ENCODE data around the gene GCN1.

- TF ChIP-seq, protein P1, sequence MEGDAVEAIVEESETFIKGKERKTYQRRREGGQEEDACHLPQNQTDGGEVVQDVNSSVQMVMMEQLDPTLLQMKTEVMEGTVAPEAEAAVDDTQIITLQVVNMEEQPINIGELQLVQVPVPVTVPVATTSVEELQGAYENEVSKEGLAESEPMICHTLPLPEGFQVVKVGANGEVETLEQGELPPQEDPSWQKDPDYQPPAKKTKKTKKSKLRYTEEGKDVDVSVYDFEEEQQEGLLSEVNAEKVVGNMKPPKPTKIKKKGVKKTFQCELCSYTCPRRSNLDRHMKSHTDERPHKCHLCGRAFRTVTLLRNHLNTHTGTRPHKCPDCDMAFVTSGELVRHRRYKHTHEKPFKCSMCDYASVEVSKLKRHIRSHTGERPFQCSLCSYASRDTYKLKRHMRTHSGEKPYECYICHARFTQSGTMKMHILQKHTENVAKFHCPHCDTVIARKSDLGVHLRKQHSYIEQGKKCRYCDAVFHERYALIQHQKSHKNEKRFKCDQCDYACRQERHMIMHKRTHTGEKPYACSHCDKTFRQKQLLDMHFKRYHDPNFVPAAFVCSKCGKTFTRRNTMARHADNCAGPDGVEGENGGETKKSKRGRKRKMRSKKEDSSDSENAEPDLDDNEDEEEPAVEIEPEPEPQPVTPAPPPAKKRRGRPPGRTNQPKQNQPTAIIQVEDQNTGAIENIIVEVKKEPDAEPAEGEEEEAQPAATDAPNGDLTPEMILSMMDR (IDR thresholded peaks at IDR 0.05): no peak
- no peak for TF ChIP-seq POLR2AphosphoS5 (IDR thresholded peaks at IDR 0.05; ENCODE audit: insufficient read depth in 1 of 2, low read depth in 1 of 2)
Observed at GRCh38 chr12:120212301-120212700, 17.8 kb upstream of the GCN1 start.
